ENCODE results near the gene NRCAM. TPM values are rescaled to one million over a fixed set of nuclear protein-coding genes. Genes with fewer than 3 reads are reported as not detected.

The NRCAM gene
- total RNA-seq, 2 experiments from 2014 or later, result 3.4 to 7.0 TPM

DNA sequence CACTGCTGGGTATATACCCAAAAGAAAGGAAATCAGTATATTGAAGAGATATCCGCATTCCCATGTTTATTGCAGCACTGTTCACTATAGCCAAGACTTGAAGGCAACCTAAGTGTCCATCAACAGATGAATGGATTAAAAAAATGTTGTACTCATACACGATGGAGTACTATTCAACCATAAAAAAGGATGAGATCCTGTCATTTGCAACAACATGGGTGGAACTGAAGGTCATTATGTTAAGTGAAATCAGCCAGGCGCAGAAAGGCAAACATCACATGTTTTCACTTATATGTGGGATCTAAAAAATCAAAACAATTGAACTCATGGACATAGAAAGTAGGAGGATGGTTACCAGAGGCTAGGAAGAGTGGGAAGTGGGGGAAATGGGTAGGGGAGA, 19.3 kb downstream of the NRCAM start:
- Mint-ChIP-seq H3K27me3 (peaks cover 20% of the 10 kb centered on the region), H3K4me1 (ENCODE audit: low read depth) (no peaks in the 10 kb centered on the region), H3K4me3 (no peak overlapping the region), H3K36me3 (ENCODE audit: low read depth) (no peaks in the 10 kb centered on the region), H3K27ac (no peak overlapping the region), H3K9me3 (no peaks in the 10 kb centered on the region)
- H3K27me3 ChIP-seq (ENCODE audit: control insufficient read depth in 1 of 2, insufficient read depth in 2 of 2, low read length in 2 of 2), result no peaks in the 10 kb centered on the region
- no peaks in the 10 kb centered on the region for H3K9me3 ChIP-seq (ENCODE audit: control insufficient read depth in 1 of 2, insufficient read depth in 1 of 2, low read length in 2 of 2)
- TF ChIP-seq, protein P1, sequence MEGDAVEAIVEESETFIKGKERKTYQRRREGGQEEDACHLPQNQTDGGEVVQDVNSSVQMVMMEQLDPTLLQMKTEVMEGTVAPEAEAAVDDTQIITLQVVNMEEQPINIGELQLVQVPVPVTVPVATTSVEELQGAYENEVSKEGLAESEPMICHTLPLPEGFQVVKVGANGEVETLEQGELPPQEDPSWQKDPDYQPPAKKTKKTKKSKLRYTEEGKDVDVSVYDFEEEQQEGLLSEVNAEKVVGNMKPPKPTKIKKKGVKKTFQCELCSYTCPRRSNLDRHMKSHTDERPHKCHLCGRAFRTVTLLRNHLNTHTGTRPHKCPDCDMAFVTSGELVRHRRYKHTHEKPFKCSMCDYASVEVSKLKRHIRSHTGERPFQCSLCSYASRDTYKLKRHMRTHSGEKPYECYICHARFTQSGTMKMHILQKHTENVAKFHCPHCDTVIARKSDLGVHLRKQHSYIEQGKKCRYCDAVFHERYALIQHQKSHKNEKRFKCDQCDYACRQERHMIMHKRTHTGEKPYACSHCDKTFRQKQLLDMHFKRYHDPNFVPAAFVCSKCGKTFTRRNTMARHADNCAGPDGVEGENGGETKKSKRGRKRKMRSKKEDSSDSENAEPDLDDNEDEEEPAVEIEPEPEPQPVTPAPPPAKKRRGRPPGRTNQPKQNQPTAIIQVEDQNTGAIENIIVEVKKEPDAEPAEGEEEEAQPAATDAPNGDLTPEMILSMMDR (IDR thresholded peaks at IDR 0.05), result no peak
- no peaks in the 10 kb centered on the region for H3K36me3 ChIP-seq (ENCODE audit: insufficient read depth, low read length)
- CTCF ChIA-PET, result no interaction called here
- H3K4me1 ChIP-seq (ENCODE audit: insufficient read depth, low read length), result no peaks in the 10 kb centered on the region
- H3K27ac ChIP-seq (ENCODE audit: low read depth in 1 of 2, low read length in 2 of 2), result no peak overlapping the region
- POLR2A ChIA-PET, result no interaction called here
- no peak overlapping the region for H3K4me3 ChIP-seq (ENCODE audit: low read length)
- intact Hi-C loops (cut with DNase I, micrococcal nuclease), result no loop called here
- DNase-seq (no peak), ATAC-seq (ENCODE audit: poor library complexity) (no peak)

DNA sequence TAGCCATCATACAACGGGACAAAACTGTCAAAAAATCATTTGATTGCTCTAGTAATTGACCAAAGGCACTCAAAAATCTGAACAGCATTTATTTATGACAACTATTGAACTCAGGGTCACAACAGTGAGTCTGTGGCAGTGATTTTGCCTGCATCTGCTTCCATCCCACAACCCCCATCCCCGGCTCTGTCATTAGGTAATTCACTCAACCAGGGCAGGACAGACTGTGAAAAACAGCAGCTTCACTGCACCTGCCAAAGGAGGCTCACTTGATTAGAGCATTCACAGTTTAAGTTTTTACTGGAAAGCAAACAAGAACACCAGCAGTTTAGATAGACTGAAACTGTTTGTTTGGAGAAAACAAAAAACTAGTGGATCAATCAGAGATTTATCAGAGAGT, 22.2 kb downstream of the NRCAM start:
- H3K27me3 ChIP-seq (ENCODE audit: control insufficient read depth in 1 of 2, insufficient read depth in 2 of 2, low read length in 2 of 2), result no peaks in the 10 kb centered on the region
- ATAC-seq (ENCODE audit: poor library complexity), result no peak
- H3K27me3 Mint-ChIP-seq, result peaks cover 36% of the 10 kb centered on the region
- no peak overlapping the region for H3K27ac Mint-ChIP-seq
- no peak overlapping the region for H3K27ac ChIP-seq (ENCODE audit: low read depth in 1 of 2, low read length in 2 of 2)
- CTCF ChIA-PET, result no interaction called here
- H3K4me1 Mint-ChIP-seq (ENCODE audit: low read depth), result no peaks in the 10 kb centered on the region
- H3K36me3 Mint-ChIP-seq (ENCODE audit: low read depth), result no peaks in the 10 kb centered on the region
- intact Hi-C loops (cut with DNase I, micrococcal nuclease), result no loop called here
- H3K4me3 ChIP-seq (ENCODE audit: low read length), result no peak overlapping the region
- H3K9me3 Mint-ChIP-seq, result no peaks in the 10 kb centered on the region
- POLR2A ChIA-PET, result no interaction called here
- no peaks in the 10 kb centered on the region for H3K36me3 ChIP-seq (ENCODE audit: insufficient read depth, low read length)
- DNase-seq, result no peak
- H3K4me1 ChIP-seq (ENCODE audit: insufficient read depth, low read length), result no peaks in the 10 kb centered on the region
- H3K9me3 ChIP-seq (ENCODE audit: control insufficient read depth in 1 of 2, insufficient read depth in 1 of 2, low read length in 2 of 2), result no peaks in the 10 kb centered on the region
- TF ChIP-seq, protein P1 (IDR thresholded peaks at IDR 0.05), result no peak
- no peak overlapping the region for H3K4me3 Mint-ChIP-seq

DNA sequence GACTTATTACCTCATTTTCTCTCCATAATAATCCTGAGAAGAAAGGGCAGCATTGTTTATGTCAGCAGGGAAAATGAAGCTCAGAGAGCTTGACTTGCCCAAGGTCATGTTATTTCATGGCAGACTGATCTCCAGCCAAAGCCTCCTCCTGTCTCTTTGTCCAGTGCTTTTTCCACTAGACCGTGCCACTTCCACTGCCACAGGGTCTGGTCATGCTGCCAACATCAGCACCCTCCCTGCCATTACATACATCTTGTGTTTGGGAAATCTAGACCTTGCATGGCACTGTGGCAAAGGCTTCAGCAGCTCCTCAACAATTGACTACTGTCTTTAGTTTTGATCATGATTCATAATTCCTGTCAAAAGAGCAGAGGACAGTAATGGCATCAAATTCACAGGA, 25.1 kb downstream of the NRCAM start:
- H3K36me3 ChIP-seq (ENCODE audit: insufficient read depth, low read length), result no peaks in the 10 kb centered on the region
- H3K9me3 ChIP-seq (ENCODE audit: control insufficient read depth in 1 of 2, insufficient read depth in 1 of 2, low read length in 2 of 2), result no peaks in the 10 kb centered on the region
- intact Hi-C loops (cut with DNase I, micrococcal nuclease), result no loop called here
- Mint-ChIP-seq H3K4me3 (no peak overlapping the region), H3K36me3 (ENCODE audit: low read depth) (no peaks in the 10 kb centered on the region), H3K27me3 (peaks cover 40% of the 10 kb centered on the region), H3K9me3 (no peaks in the 10 kb centered on the region), H3K27ac (no peak overlapping the region), H3K4me1 (ENCODE audit: low read depth) (no peaks in the 10 kb centered on the region)
- CTCF ChIA-PET, result no interaction called here
- H3K27ac ChIP-seq (ENCODE audit: low read depth in 1 of 2, low read length in 2 of 2), result no peak overlapping the region
- H3K27me3 ChIP-seq (ENCODE audit: control insufficient read depth in 1 of 2, insufficient read depth in 2 of 2, low read length in 2 of 2), result no peaks in the 10 kb centered on the region
- no peak for DNase-seq
- TF ChIP-seq, protein P1 (IDR thresholded peaks at IDR 0.05), result no peak
- H3K4me3 ChIP-seq (ENCODE audit: low read length), result no peak overlapping the region
- POLR2A ChIA-PET, result no interaction called here
- no peak for ATAC-seq (ENCODE audit: poor library complexity)
- H3K4me1 ChIP-seq (ENCODE audit: insufficient read depth, low read length), result no peaks in the 10 kb centered on the region
